Measurements from ENCODE around the gene SLC25A21.

Gene SLC25A21

DNA sequence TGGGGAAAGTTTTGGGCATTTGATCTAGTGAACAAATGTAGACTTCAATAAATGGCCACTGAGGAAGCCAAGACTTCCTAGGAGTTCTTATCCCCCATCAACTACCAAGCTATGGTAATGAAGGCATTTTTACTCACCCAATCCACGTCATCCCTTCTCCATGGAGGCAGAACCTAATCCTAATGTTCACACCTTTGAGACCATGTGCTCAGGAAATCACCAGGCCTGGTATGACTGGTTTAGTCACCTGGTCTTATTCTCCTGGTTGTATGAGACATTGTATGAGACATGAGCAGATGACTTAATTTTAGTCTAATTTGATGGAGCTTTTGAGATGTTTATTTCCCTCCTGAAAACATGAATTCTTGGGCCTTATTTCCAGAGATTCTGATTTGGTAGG, 422.2 kb downstream of the SLC25A21 start:
- Histone ChIP-seq H3K36me3 (ENCODE audit: control insufficient read depth, insufficient read depth, low read length) (no peaks in the 10 kb centered on the region), H3K9me3 (ENCODE audit: control insufficient read depth, low read length) (peaks cover 4% of the 10 kb centered on the region), H3K4me1 (ENCODE audit: control insufficient read depth, insufficient read depth, low read length, poor library complexity, severe bottlenecking) (peaks cover 15% of the 10 kb centered on the region), H3K4me3 (ENCODE audit: extremely low read depth, insufficient read depth, low read length, poor library complexity, severe bottlenecking) (no peak overlapping the region), H3K27ac (ENCODE audit: low read depth, low read length, severe bottlenecking) (no peak overlapping the region)
- 73% methylated on average over 1 of the region's 1 CpG; no CpG with 5 or more reads in 1 of the 2 experiments for WGBS, 2 experiments (ENCODE audit: insufficient coverage in 2 of 2)

DNA sequence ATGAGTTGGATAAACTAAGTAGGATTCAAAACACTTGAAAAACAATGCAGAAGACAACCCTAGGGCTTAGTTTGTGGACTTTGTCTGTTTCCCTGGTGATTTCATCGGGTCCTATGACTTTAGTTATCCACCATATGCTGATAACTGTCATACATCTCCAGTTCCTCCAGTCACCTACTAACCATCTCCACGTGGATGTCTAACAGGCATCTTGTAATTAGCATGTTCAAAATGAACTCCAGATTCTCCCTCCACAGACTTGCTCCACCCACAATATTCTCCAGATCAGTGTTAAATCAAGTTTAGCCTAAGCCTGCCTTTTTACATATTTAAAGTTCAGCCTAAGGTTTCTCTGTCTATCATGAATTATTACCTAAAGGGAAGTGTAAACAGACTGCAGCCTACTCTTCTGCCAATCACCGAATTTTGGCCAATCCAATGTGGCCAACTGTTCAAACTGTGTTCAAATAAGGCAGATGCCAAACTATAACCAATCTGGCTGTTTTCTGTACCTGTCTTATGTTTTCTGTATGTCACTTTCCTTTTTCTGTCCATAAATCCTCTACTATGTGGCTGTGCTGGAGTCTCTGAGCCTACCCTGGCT, 423.7 kb downstream of the SLC25A21 start:
- 75 to 98% methylated on average over 3 of the region's 3 CpGs for WGBS, 2 experiments (ENCODE audit: insufficient coverage in 2 of 2)
- peaks cover 15% of the 10 kb centered on the region for H3K4me1 ChIP-seq (ENCODE audit: control insufficient read depth, insufficient read depth, low read length, poor library complexity, severe bottlenecking)
- no peak overlapping the region for H3K27ac ChIP-seq (ENCODE audit: low read depth, low read length, severe bottlenecking)
- H3K36me3 ChIP-seq (ENCODE audit: control insufficient read depth, insufficient read depth, low read length): no peaks in the 10 kb centered on the region
- no peak overlapping the region for H3K4me3 ChIP-seq (ENCODE audit: extremely low read depth, insufficient read depth, low read length, poor library complexity, severe bottlenecking)
- H3K9me3 ChIP-seq (ENCODE audit: control insufficient read depth, low read length): peaks cover 4% of the 10 kb centered on the region

GRCh38 chr14:36747411-36748184, 424.8 kb downstream of the SLC25A21 start:
- Histone ChIP-seq H3K4me1 (ENCODE audit: control insufficient read depth, insufficient read depth, low read length, poor library complexity, severe bottlenecking) (peaks cover 15% of the 10 kb centered on the region), H3K27ac (ENCODE audit: low read depth, low read length, severe bottlenecking) (no peak overlapping the region), H3K4me3 (ENCODE audit: extremely low read depth, insufficient read depth, low read length, poor library complexity, severe bottlenecking) (no peak overlapping the region), H3K9me3 (ENCODE audit: control insufficient read depth, low read length) (peaks cover under 1% of the 10 kb centered on the region), H3K36me3 (ENCODE audit: control insufficient read depth, insufficient read depth, low read length) (no peaks in the 10 kb centered on the region)
- WGBS, 2 experiments (ENCODE audit: insufficient coverage in 2 of 2): 62 to 74% methylated on average over 3 to 4 of the region's 8 CpGs

DNA sequence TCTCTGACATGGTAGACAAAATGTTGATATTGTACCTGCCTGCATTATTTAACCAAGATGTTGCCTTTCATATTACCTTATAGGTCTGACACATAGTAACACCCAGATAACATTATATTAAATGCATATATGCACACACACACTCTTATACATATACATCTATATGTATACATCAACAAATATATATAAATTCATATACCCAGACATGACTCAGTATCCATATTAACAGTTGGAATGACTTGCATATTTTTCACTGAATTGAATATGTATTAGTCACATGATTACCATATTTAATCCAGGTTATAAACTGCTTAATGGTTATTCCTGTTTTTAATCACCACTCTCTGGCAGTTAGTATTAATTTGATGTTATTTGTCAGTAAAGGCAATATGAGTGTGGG, 425.5 kb downstream of the SLC25A21 start:
- H3K9me3 ChIP-seq (ENCODE audit: control insufficient read depth, low read length): no peaks in the 10 kb centered on the region
- H3K27ac ChIP-seq (ENCODE audit: low read depth, low read length, severe bottlenecking): no peak overlapping the region
- H3K4me3 ChIP-seq (ENCODE audit: extremely low read depth, insufficient read depth, low read length, poor library complexity, severe bottlenecking): no peak overlapping the region
- no peaks in the 10 kb centered on the region for H3K36me3 ChIP-seq (ENCODE audit: control insufficient read depth, insufficient read depth, low read length)
- peaks cover 15% of the 10 kb centered on the region for H3K4me1 ChIP-seq (ENCODE audit: control insufficient read depth, insufficient read depth, low read length, poor library complexity, severe bottlenecking)

- Histone ChIP-seq H3K4me1 (ENCODE audit: control insufficient read depth, insufficient read depth, low read length, poor library complexity, severe bottlenecking) (no peaks in the 10 kb centered on the region), H3K9me3 (ENCODE audit: control insufficient read depth, low read length) (no peaks in the 10 kb centered on the region), H3K27ac (ENCODE audit: low read depth, low read length, severe bottlenecking) (no peak overlapping the region), H3K4me3 (ENCODE audit: extremely low read depth, insufficient read depth, low read length, poor library complexity, severe bottlenecking) (no peak overlapping the region), H3K36me3 (ENCODE audit: control insufficient read depth, insufficient read depth, low read length) (no peaks in the 10 kb centered on the region)
- WGBS, 2 experiments (ENCODE audit: insufficient coverage in 2 of 2): 78 to 91% methylated on average over 1 of the region's 1 CpG
These were observed 430.5 kb downstream of the SLC25A21 start for GRCh38 chr14:36741858-36742257.

DNA sequence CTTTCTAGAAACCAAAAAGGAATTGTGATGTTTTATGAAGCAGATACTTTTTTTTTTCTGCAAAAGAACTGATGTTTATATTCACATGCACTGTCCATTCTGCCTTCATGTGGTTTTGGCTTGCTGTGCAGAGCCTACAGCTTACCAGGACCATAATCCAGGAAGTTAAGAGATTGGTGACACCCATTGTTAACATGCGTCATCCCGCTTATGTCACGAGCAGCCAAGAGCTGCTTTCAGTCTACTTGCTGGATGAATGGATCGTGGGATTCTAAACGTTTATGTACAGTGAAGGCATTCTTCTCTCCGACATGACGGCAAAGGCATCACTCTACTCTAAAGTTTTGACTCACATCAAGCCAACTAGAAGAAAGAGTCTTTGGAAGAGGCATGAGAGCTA, 434.1 kb downstream of the SLC25A21 start:
- Histone ChIP-seq H3K4me1 (ENCODE audit: control insufficient read depth, insufficient read depth, low read length, poor library complexity, severe bottlenecking) (no peaks in the 10 kb centered on the region), H3K4me3 (ENCODE audit: extremely low read depth, insufficient read depth, low read length, poor library complexity, severe bottlenecking) (no peak overlapping the region), H3K9me3 (ENCODE audit: control insufficient read depth, low read length) (no peaks in the 10 kb centered on the region), H3K27ac (ENCODE audit: low read depth, low read length, severe bottlenecking) (no peak overlapping the region), H3K36me3 (ENCODE audit: control insufficient read depth, insufficient read depth, low read length) (no peaks in the 10 kb centered on the region)
- WGBS, 2 experiments (ENCODE audit: insufficient coverage in 2 of 2): 86 to 100% methylated on average over 4 to 6 of the region's 7 CpGs

GRCh38 chr14:36726128-36726527, 446.3 kb downstream of the SLC25A21 start:
- Histone ChIP-seq H3K36me3 (ENCODE audit: control insufficient read depth, insufficient read depth, low read length) (no peaks in the 10 kb centered on the region), H3K4me1 (ENCODE audit: control insufficient read depth, insufficient read depth, low read length, poor library complexity, severe bottlenecking) (peaks cover 6% of the 10 kb centered on the region), H3K27ac (ENCODE audit: low read depth, low read length, severe bottlenecking) (no peak overlapping the region), H3K9me3 (ENCODE audit: control insufficient read depth, low read length) (no peaks in the 10 kb centered on the region), H3K4me3 (ENCODE audit: extremely low read depth, insufficient read depth, low read length, poor library complexity, severe bottlenecking) (no peak overlapping the region)
- WGBS, 2 experiments (ENCODE audit: insufficient coverage in 2 of 2): 85 to 100% methylated on average over 3 of the region's 3 CpGs

DNA sequence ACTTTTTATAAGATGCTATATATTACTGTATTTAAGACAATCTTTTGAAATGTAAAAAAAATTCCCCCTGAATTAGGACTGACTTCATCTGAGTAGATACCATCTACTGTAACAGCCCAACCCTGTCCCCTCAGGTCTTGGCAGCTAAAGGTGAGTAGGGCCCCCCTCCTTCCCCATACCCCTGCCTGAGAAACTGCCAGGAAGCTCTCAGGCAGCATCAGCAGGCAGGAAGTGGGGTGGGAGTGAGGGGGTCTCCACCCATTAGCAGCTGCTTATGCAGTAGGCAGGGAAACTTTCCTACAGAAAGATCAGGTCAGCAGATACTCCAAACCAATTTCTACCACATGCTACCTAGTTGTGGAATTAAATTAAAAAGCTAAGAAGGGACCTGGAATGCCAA, 448.2 kb downstream of the SLC25A21 start:
- H3K4me3 ChIP-seq (ENCODE audit: extremely low read depth, insufficient read depth, low read length, poor library complexity, severe bottlenecking): no peak overlapping the region
- H3K4me1 ChIP-seq (ENCODE audit: control insufficient read depth, insufficient read depth, low read length, poor library complexity, severe bottlenecking): peaks cover 6% of the 10 kb centered on the region
- H3K36me3 ChIP-seq (ENCODE audit: control insufficient read depth, insufficient read depth, low read length): no peaks in the 10 kb centered on the region
- no peaks in the 10 kb centered on the region for H3K9me3 ChIP-seq (ENCODE audit: control insufficient read depth, low read length)
- no peak overlapping the region for H3K27ac ChIP-seq (ENCODE audit: low read depth, low read length, severe bottlenecking)

DNA sequence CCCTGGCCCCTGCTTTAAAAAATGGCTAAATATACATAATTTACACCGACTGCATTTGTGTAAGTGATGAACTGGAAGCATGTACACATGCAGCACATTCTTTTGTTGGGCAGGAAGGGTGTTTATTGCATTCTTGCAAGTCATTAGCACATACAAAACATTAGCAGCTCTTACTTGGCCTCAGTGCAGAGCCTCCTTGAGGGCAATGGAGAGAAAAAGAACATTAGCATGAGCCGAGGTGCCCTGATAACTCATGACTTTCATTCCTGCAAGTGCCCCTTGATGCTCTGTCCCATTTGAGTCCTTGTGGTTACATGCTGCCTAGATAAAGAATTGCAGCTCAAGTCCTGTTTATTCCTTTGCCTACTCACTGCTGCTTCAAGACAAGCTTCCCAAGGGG, 448.9 kb downstream of the SLC25A21 start:
- 38 to 60% methylated on average over 1 of the region's 2 CpGs for WGBS, 2 experiments (ENCODE audit: insufficient coverage in 2 of 2)
- Histone ChIP-seq H3K27ac (ENCODE audit: low read depth, low read length, severe bottlenecking) (no peak overlapping the region), H3K4me3 (ENCODE audit: extremely low read depth, insufficient read depth, low read length, poor library complexity, severe bottlenecking) (no peak overlapping the region), H3K9me3 (ENCODE audit: control insufficient read depth, low read length) (no peaks in the 10 kb centered on the region), H3K36me3 (ENCODE audit: control insufficient read depth, insufficient read depth, low read length) (no peaks in the 10 kb centered on the region), H3K4me1 (ENCODE audit: control insufficient read depth, insufficient read depth, low read length, poor library complexity, severe bottlenecking) (peaks cover 6% of the 10 kb centered on the region)

- peaks cover 6% of the 10 kb centered on the region for H3K4me1 ChIP-seq (ENCODE audit: control insufficient read depth, insufficient read depth, low read length, poor library complexity, severe bottlenecking)
- no peaks in the 10 kb centered on the region for H3K9me3 ChIP-seq (ENCODE audit: control insufficient read depth, low read length)
- H3K27ac ChIP-seq (ENCODE audit: low read depth, low read length, severe bottlenecking): no peak overlapping the region
- no peaks in the 10 kb centered on the region for H3K36me3 ChIP-seq (ENCODE audit: control insufficient read depth, insufficient read depth, low read length)
- H3K4me3 ChIP-seq (ENCODE audit: extremely low read depth, insufficient read depth, low read length, poor library complexity, severe bottlenecking): no peak overlapping the region
- no CpG with 5 or more reads among the region's 1 CpG for WGBS, 2 experiments (ENCODE audit: insufficient coverage in 2 of 2)
These were observed 450.5 kb downstream of the SLC25A21 start for GRCh38 chr14:36721877-36722276.

DNA sequence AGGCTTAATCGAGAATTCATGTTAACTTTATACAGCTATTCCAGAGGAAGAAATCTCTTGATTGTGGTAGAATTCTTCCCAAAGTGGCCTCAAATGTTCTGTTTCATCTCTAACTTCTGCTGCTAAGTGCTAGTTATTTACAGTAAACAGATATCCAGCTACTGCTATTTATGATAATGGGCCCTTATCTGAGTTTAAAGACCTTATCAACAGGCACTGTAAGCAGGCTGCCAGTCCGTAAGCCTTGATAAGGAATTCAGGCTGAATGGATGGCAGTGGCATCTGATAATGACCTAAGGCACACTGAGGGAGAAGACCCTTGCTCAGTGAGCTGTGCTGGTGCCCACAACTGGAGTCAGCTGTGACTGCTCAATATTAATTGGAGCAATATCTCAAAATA, 451.7 kb downstream of the SLC25A21 start:
- Histone ChIP-seq H3K9me3 (ENCODE audit: control insufficient read depth, low read length) (no peaks in the 10 kb centered on the region), H3K27ac (ENCODE audit: low read depth, low read length, severe bottlenecking) (no peak overlapping the region), H3K36me3 (ENCODE audit: control insufficient read depth, insufficient read depth, low read length) (no peaks in the 10 kb centered on the region), H3K4me3 (ENCODE audit: extremely low read depth, insufficient read depth, low read length, poor library complexity, severe bottlenecking) (no peak overlapping the region), H3K4me1 (ENCODE audit: control insufficient read depth, insufficient read depth, low read length, poor library complexity, severe bottlenecking) (peaks cover 6% of the 10 kb centered on the region)
- WGBS, 2 experiments (ENCODE audit: insufficient coverage in 2 of 2): 58 to 74% methylated on average over 1 to 2 of the region's 2 CpGs
